ENCODE measurements around the gene TIMP3. TPM values are rescaled to one million over a fixed set of nuclear protein-coding genes. Genes with fewer than 3 reads are reported as not detected.

TIMP3 gene
- total and polyA plus RNA-seq, 2 donors (not counting 1 experiment from before 2014, with no cell fraction given) = not detected

DNA sequence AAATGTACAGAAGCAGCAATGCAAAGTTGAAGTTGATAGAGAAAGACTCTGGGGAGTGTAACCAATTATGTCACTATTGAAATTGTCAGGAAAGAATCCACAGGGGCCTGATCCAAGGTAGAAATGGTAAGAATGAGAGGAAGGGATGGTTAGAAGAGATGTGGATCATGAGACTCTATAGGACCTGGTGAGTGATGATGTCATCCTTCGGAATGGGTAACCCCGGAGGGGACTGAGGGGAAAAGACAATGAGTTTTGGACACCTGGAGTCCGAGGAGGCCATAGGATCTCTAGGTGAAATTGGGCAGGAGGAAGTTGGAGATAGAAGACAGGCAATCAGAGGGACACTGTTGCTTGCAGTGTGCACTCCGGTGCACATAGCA is 6.3 kb upstream of the TIMP3 start:
- no peak for DNase-seq
- Histone ChIP-seq H3K4me2 (replicated peaks; ENCODE audit: low read depth, low read length, poor library complexity, severe bottlenecking) (no peak overlapping the region), H3K27ac (ENCODE audit: low read length in 2 of 2) (no peak overlapping the region), H3K4me1 (ENCODE audit: control insufficient read depth in 2 of 2, insufficient read depth in 2 of 2, low read length in 2 of 2) (no peaks in the 10 kb centered on the region), H3K4me3 (ENCODE audit: control extremely low read depth in 1 of 5, extremely low read depth in 1 of 5, insufficient read depth in 1 of 5, low read depth in 2 of 5, low read length in 4 of 5) (no peak overlapping the region), H4K20me1 (ENCODE audit: control insufficient read depth, insufficient read depth, low read length, poor library complexity, severe bottlenecking) (no peaks in the 10 kb centered on the region), H3K36me3 (replicated peaks in 1 of 2; ENCODE audit: control extremely low read depth in 1 of 2, control insufficient read depth in 1 of 2, extremely low read depth in 1 of 2, insufficient read depth in 2 of 2, low read length in 1 of 2) (no peaks in the 10 kb centered on the region), H2AFZ (ENCODE audit: insufficient read depth, low read depth, low read length, poor library complexity, severe bottlenecking) (no peak overlapping the region), H3K9ac (ENCODE audit: low read length) (no peak overlapping the region), H3K79me2 (ENCODE audit: control insufficient read depth, insufficient read depth, low read length) (no peaks in the 10 kb centered on the region), H3K9me3 (ENCODE audit: control extremely low read depth in 1 of 3, control insufficient read depth in 2 of 3, insufficient read depth in 1 of 3, low read length in 2 of 3) (peaks cover 0 to 3% (median 0%) of the 10 kb centered on the region in 3 donors), H3K27me3 (replicated peaks in 1 of 4; ENCODE audit: control extremely low read depth in 1 of 4, control insufficient read depth in 3 of 4, insufficient read depth in 4 of 4, low read length in 3 of 4) (peaks cover 0 to 4% (median 0%) of the 10 kb centered on the region in 4 experiments)
- Mint-ChIP-seq H3K4me3 (no peak overlapping the region), H3K4me1 (no peaks in the 10 kb centered on the region), H3K27me3 (peaks cover 44% of the 10 kb centered on the region), H3K27ac (no peak overlapping the region), H3K9me3 (ENCODE audit: insufficient read depth) (no peaks in the 10 kb centered on the region)
- 90% methylated on average over 4 of the region's 4 CpGs for WGBS (ENCODE audit: insufficient coverage)
- POLR2A ChIA-PET = no interaction called here
- no peak for ATAC-seq (ENCODE audit: low read depth)
- intact Hi-C loops (cut with micrococcal nuclease) = no loop called here
- CTCF ChIA-PET = no interaction called here
- TF ChIP-seq EZH2 (IDR thresholded peaks at IDR 0.05; ENCODE audit: borderline replicate concordance, insufficient read depth, low read depth, low read length, poor library complexity, severe bottlenecking) = no peak
- TF ChIP-seq, protein P1, sequence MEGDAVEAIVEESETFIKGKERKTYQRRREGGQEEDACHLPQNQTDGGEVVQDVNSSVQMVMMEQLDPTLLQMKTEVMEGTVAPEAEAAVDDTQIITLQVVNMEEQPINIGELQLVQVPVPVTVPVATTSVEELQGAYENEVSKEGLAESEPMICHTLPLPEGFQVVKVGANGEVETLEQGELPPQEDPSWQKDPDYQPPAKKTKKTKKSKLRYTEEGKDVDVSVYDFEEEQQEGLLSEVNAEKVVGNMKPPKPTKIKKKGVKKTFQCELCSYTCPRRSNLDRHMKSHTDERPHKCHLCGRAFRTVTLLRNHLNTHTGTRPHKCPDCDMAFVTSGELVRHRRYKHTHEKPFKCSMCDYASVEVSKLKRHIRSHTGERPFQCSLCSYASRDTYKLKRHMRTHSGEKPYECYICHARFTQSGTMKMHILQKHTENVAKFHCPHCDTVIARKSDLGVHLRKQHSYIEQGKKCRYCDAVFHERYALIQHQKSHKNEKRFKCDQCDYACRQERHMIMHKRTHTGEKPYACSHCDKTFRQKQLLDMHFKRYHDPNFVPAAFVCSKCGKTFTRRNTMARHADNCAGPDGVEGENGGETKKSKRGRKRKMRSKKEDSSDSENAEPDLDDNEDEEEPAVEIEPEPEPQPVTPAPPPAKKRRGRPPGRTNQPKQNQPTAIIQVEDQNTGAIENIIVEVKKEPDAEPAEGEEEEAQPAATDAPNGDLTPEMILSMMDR (IDR thresholded peaks at IDR 0.05) = no peak

DNA sequence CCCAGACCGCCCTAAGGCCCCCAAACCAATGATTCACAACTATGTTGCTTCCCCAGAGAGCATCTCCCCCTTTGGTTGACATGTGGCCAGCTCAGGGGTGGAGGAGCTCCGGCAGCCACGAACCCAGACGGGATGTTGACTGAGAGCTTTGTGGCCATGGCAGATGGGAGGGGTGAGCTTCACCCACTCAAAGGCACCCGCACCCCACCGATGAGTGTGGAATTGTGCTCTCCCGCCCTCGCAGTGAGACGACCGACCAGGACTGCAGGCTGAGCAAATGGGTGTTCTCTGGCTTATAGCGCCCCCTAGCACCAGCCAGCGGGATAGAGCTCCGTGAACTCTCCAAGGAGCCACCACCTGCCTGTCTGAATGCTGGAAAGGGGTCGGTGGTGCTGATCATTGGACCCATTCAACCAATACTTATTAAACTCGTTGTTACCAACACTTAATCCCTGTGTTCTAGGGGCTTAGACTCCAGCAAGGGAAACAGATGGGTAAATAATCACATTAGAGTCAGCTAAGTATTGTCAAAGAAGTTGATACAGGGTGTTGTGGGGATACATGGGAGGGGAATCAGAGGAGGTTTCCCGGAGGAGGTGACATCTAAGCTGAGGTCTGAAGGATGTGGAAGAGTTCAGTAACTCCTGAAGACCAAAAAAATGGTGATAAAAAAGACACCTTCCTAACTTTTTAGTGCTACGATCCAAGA is 4.5 kb upstream of the TIMP3 start:
- Histone ChIP-seq H3K4me1 (ENCODE audit: control insufficient read depth in 2 of 2, insufficient read depth in 2 of 2, low read length in 2 of 2) (peaks cover under 1 to 2% of the 10 kb centered on the region in 2 donors), H3K27ac (ENCODE audit: low read length in 2 of 2) (no peak overlapping the region), H3K79me2 (ENCODE audit: control insufficient read depth, insufficient read depth, low read length) (no peaks in the 10 kb centered on the region), H3K4me2 (replicated peaks; ENCODE audit: low read depth, low read length, poor library complexity, severe bottlenecking) (no peak overlapping the region), H3K4me3 (ENCODE audit: control extremely low read depth in 1 of 5, extremely low read depth in 1 of 5, insufficient read depth in 1 of 5, low read depth in 2 of 5, low read length in 4 of 5) (no peak overlapping the region), H2AFZ (ENCODE audit: insufficient read depth, low read depth, low read length, poor library complexity, severe bottlenecking) (no peak overlapping the region), H3K36me3 (replicated peaks in 1 of 2; ENCODE audit: control extremely low read depth in 1 of 2, control insufficient read depth in 1 of 2, extremely low read depth in 1 of 2, insufficient read depth in 2 of 2, low read length in 1 of 2) (no peaks in the 10 kb centered on the region), H4K20me1 (ENCODE audit: control insufficient read depth, insufficient read depth, low read length, poor library complexity, severe bottlenecking) (no peaks in the 10 kb centered on the region), H3K9ac (ENCODE audit: low read length) (no peak overlapping the region), H3K27me3 (replicated peaks in 1 of 4; ENCODE audit: control extremely low read depth in 1 of 4, control insufficient read depth in 3 of 4, insufficient read depth in 4 of 4, low read length in 3 of 4) (peaks cover 0 to 6% (median 2%) of the 10 kb centered on the region in 4 experiments), H3K9me3 (ENCODE audit: control extremely low read depth in 1 of 3, control insufficient read depth in 2 of 3, insufficient read depth in 1 of 3, low read length in 2 of 3) (peaks cover 0 to 3% (median 0%) of the 10 kb centered on the region in 3 donors)
- TF ChIP-seq, protein P1 (IDR thresholded peaks at IDR 0.05) = peak; percentile 49
- TF ChIP-seq EZH2 (IDR thresholded peaks at IDR 0.05; ENCODE audit: borderline replicate concordance, insufficient read depth, low read depth, low read length, poor library complexity, severe bottlenecking) = no peak
- ATAC-seq (ENCODE audit: low read depth) (no peak), DNase-seq (peak; percentile 28)
- ChIA-PET POLR2A (no interaction called here), CTCF (interaction anchor here (0.5 to 1.5 kb wide), 5 partner anchors 11 to 820 kb away, joined by 3 to 5 read pairs (median 3); no protein-coding TSS in a partner anchor)
- peaks cover 4% of the 10 kb centered on the region for H3K4me1 Mint-ChIP-seq
- no peak overlapping the region for H3K27ac Mint-ChIP-seq
- WGBS (ENCODE audit: insufficient coverage) = 9% methylated on average over 13 of the region's 17 CpGs
- no peaks in the 10 kb centered on the region for H3K9me3 Mint-ChIP-seq (ENCODE audit: insufficient read depth)
- no peak overlapping the region for H3K4me3 Mint-ChIP-seq
- intact Hi-C loops (cut with micrococcal nuclease) = no loop called here
- H3K27me3 Mint-ChIP-seq = peaks cover 54% of the 10 kb centered on the region

Data from B cell (primary cell).